Cortex of kidney (tissue), 1 donor: Measurements from ENCODE around the gene TIAL1.
"Not testable (repeated sequence)": the region's sequence is repeated elsewhere in the genome, so short reads cannot be mapped to it uniquely, and the experiment has no call there.

Experiments
- DNase-seq: peaks from one replicate; lab custom pipeline; 2025; lab: John Stamatoyannopoulos, UW

Gene TIAL1

DNA sequence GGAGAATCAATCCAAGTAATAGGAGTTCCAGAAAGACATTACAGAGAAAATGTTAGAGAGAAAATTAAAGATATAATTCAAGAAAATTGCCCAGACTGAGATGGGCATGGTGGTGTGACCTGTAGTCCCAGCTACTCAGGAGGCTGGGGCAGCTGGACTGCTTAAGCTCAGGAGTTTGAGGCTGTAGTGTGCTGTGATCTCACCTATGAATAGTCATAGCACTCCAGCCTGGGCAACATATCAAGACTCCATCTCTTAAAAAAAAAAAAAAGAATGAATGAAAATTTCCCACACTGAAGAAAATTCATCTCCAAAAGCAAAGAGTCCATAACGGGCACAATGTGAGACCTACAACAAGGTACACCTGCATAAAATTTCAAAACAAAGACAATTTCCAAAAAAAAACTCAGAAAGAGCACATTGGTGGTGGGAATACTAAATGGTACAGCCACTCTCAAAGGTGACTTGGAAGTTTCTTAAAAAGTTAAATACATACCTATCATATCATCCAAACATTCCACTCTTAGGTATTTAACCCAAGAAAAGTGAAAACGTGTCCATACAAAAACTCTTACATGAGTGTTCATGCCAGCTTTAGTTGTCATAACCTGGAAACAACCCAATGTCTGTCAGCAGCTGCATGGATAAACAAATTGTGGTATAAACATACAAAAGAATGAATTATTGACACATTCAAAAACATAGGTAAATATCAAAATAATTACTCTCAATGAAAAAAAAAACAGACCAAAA lies 47.3 kb downstream of the TIAL1 start:
- DNase-seq, result no peak

- DNase-seq, result no peak
Observed at GRCh38 chr10:119546009-119546408, 50.8 kb downstream of the TIAL1 start.

- no peak for DNase-seq
Observed at GRCh38 chr10:119545310-119545709, 51.5 kb downstream of the TIAL1 start.

DNA sequence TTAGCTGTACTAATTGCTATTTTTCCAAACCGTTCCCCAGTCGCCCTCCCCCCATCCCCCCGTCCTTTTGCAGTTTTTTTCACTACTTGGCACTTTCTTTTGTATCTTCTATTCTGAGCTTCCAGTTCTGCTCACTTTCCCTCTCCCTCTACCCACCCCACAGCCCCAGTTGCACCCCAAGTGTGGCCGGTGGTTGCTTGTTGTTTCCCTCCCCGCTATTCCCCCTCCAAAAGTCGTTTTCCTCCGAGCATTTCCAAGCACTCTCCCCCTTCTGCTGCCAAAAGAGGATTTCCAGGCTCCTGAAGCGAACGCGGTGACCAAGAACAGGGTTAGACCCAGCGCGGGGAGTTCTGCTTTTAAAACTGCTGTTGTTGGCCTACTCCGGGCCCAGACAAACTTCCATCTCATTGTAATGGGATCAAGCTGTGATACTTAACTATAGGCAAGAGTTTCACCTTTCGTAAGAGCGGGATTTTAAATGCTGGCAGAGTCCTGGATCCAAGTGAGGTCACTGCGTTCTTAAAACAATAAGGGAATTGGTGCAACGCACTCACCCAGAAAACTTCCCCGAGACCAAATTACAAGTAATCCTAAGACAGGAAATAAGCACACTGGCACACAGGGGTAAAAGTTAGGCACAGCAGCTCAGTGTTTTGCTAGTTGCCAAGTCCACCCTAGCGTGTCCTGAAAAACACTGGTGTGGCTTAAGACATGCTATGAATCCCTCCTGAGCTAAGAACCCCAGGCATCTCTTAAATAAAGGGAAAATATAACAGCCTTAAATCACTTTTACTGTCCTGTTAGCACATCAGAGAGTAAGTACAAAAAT lies 52.7 kb downstream of the TIAL1 start:
- no peak for DNase-seq

DNA sequence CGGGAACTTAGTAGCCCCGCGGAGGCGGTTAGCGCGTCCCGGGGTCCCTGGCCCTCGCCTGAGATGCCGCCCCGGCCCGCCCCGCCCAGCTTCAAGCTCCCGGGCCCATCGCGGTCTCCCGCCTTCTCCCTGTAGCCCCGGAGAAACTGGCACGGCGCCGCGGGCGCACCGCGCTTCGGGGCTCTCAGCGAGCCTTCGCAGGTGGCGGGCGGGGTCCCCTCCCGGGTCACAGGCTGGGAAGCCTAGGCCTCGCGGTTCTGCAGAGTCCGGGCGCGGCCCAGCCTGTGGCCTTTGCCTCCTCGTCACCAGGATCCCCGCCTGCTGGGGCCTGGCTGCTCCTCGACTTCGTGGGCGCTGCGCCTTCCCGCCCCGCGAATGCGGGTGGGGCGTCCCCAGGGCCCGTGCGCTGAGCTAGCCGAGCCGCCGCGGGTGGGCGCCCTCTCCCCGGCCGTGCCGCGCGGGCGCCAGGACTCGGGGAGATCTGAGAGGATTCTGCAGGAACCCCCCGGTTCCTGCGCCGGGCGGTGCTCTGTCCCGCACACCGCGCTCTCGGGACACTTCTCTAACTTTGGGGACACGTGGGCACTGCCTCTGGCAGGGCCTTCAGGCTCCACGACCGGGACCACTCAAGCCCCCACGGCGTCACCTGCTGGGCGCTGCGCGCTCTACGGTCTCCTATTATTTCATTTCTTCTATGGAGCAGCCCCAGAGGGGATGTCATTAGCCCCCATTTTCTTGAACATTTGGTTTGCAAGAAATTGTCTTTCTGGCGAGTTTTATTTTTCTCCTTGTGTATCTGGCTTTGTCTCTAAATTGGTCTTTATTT lies 53.6 kb downstream of the TIAL1 start:
- no peak for DNase-seq

DNA sequence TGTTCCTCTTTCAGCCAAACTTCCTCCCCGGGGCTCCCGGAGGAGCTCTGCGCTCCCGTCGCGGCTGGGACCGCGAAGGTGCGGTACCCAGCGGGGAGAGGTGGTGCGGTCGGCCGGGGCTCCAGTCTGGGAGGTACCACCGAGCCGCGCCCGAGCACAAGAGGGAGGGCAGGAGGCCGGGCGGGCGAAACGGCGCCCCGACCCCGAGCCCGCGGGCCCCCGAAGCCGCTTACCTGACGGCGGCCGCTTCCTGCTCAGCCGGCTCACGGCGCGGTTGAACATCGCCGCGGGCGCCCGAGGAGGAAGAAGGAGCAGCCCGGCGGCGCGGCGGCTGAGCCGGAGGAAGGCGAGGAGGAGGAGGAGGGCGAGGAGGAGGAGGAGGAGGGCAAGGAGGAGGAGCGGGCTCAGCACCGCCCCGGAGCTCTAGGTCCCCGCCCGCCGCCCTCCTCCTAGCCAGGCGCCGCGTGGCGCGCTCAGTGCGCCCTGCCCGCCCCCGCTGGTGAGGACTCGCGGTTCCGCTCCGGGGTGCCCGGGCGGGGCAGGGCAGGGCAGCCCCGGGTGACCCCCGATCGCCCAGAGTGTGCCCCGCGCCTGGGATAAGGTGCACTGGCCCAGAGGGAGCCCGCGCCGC lies 54.3 kb downstream of the TIAL1 start, which contains the start of gene RGS10:
RGS10 (minus strand) TSS at position 363 of the 631 bp plus-strand sequence; CDS start at position 282, 81 bp downstream.
- DNase-seq, result no peak

DNA sequence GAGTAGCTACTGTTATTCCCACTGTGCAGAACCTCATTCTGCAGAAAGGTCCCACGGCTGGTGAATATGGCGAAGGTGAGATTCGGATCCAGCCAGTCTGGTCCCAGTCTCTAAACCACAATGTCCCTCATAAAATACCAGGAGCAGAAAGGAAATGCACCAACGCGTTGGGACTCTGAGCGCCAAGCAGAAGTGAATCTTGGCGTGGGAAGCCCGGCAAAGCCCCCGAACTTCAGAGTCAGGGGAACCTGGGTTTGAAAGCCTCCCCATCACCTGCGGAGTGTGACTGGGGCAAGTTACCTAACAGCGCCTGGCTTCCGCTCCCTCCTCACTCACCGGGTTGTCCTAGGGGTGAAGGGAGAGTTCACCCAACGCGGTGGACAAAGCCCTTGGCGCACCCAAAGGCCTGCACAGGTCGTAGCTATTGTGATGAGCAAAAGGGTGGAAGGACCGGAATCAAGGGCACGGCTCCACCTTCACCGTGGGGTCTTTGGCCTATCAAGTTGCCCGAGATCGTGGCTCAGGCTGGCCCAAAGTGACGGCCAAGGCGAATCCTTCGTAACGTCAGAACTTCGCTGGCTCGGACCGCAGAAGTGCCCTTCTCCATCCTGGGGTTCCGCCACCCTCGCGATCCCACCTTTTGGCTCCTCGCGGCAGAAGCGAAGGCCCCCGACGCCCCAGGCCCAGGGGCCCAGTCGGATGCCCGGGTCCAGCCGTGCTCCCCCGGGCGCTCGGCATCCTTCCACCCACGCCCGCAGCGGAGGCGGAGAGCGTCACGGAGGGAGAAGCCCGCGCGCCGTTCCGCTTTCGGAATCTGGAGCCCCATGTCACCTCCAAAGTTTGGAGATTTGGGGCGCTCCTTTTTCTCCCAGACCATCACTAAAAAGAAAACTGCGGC lies 55.1 kb downstream of the TIAL1 start:
- no peak for DNase-seq

GRCh38 chr10:119541046-119541445 lies 55.7 kb downstream of the TIAL1 start:
- DNase-seq, result no peak

DNA sequence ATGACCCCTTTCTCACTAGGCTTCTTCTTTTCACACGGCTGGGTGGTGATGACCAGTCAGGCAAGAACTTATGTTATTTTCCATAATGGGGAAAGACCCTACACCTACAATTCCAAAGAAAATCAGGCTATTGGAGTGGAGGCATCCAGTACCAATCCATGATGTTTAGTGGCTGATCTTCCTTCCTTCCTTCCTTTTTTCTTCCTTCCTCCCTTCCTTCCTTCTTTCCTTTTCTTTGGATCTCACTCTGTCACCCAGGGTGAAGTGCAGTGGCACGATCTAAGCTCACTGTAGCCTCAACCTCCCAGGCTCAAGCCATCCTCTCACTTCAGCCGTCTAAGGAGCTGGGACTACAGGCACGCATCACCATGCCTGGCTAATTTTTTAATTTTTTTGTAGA lies 56.7 kb downstream of the TIAL1 start:
- DNase-seq, result no peak

DNA sequence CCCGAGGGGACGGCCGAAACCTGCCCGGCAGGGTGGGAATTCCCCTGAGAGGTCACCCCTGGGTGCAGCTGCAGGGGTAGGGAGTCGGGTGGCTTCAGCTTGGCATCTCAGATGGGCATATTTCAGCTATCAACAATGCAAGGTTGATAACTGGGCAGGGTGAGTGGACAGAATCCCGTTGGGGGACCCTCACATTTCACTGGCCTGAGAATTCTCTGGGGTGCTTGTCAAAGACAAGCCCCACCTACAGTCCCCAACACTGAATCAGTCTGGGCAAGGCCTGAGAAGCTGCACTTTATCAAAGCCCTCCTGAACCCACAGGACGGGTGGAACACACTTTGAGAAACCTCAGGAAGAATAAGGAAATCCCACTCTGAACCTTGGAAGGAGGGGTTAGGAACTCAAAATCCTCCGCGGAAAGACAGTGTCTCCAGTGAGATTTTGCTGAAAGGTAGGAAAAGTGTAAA lies 57.4 kb downstream of the TIAL1 start:
- DNase-seq, result no peak

DNA sequence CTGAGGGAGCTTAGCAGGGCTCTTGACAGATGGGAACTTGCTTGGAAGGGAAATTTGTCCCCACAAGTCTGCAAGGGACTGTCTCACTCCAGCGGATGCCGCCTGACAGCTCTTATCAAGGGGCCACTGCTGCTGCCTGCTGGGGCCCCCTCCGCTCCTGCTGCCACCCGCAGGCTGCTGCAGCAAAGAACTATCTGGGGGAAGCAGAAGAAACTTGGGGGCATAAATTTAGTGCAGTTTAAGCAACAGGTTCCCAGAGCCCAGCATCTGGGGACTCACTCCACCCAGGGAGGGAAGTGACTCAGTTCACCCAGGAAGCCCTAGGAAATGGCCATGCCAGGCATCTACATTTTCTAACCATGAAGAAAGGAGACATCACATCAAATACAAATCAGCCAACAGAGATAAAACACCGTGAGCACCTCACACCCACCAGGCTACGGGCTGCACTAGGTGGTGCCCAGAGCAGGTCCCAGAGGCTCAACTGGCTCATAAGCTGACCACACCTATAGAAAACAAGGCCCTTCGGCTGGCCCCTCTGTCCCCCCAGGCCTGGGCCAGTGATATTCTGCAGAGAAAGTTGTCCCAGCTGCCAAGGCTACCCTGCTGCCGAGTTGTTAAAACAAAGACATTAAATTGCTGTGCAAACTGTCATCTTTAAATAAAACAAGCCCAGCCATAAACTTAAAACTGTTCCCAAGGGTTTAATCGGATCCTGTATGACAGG lies 58.0 kb downstream of the TIAL1 start:
- DNase-seq, result no peak

DNA sequence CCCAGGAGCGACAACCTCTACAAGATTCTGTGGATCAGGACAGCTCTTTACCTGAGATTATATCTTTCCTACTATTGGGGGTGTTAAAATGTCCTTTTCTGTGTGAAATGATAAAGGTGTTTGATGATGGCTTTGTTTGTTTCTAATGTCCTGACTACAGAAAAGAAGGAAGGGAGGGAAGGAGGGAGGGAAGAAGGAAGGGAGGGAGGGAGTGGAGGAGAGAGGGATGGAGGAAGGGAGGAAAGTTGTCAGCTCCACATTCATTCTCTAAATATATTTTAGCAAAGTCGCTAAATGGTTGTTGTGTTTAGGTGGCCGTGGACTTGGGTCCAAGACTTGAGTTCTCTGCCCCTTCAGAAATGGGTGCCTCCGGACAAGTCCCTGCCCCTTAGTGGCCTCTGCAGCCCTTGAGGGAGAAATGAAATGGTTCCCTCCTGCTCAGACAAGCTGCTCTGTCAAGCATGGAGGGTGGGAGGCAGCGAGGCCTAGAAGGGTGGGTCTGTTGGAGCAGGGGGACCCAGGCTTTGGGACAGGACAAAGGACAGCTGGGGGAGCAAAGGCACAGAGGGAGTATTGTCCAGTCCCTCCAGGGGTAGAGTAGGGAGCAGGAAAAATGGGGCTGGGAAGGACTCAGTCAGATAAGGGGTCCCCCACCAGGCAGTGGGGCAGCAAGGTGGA lies 58.7 kb downstream of the TIAL1 start:
- no peak for DNase-seq

GRCh38 chr10:119536508-119537025 lies 60.2 kb downstream of the TIAL1 start:
- no peak for DNase-seq

- no peak for DNase-seq
Observed at GRCh38 chr10:119535837-119536507, 60.8 kb downstream of the TIAL1 start.

DNA sequence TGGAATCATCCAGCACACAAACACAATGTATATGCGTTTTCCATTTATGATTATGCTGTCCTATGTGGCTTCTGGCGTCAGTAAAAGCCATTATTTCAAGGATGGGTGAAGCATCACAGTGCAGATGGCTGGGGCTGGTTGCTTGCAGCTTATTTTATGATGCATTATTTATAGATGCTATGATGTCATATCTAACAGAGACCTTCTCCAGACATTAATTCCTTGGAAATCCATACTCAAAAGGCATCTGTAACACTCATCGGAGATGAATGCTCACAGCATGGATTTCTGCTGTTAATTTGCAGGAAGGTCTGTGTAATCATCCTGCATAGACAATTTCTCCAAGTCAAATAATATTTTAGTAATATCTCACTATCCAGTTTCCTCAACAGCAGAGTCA lies 61.5 kb downstream of the TIAL1 start:
- DNase-seq, result no peak

- DNase-seq, result no peak
Observed at GRCh38 chr10:119533473-119533872, 63.3 kb downstream of the TIAL1 start.

DNA sequence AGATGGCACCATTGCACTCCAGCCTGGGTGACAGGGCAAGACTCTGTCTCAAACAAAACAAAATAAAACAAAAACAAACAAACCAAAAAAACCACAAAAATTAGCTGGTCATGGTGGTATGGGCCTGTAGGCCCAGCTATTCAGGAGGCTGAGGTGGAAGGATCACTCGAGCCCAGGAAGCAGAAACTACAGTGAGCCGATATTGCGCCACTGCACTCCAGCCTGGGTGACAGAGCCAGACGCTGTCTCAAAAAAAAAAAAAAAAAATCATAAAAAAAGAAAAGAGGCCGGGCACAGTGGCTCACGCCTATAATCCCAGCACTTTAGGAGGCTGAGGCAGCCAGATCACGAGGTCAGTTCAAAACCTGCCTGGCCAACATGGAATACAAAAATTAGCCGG lies 64.0 kb downstream of the TIAL1 start:
- not testable (repeated sequence) for DNase-seq

DNA sequence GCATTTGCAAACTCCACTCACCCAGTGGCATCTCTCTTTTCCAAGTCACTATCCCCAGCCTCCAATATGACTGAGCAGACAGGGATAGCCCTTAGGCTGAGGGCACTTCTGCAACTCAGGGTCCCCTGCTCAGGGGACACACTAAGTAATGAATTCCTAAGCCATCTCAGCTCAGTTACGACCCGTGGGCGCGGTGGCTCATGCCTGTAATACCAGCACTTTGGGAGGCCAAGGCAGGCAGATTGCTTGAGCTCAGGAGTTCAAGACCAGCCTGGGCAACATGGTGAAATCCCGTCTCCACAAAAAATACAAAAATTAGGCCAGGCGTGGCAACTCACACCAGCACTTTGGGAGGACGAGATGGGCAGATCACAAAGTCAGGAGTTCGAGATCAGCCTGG lies 64.5 kb downstream of the TIAL1 start:
- not testable (repeated sequence) for DNase-seq

DNA sequence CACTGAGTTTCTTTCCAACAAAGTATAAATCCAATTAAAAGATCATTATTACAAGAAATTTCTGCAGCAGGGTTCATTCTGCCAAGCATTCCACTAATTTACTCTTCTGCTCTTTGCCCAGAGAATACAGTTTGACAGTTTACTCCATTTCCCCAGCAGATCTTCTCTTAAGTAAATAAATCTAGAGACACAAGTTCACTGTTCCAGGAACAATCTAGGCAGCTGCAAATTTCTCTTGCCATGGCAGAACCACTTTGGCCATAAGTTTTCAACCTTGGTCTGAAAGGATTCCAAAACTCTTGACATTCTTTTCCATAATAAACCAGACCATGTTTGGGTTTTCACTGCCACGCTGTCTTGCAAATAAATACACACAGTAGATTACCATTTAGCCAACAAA lies 65.7 kb downstream of the TIAL1 start:
- no peak for DNase-seq
